H1 (cell line): ENCODE data around the gene RUVBL1. TPM values are rescaled to one million over a fixed set of nuclear protein-coding genes. Genes with fewer than 3 reads are reported as not detected.

Source experiments
- CTCF ChIA-PET: fragments of 300-600 bp; sonication (Branson Sonifier 250); formaldehyde crosslinking; loops from one replicate; lab custom pipeline; 2021; ENCODE audit not compliant: partially characterized antibody; lab: Charles Lee
- POLR2A ChIA-PET: fragments of 300-600 bp; sonication (Branson Sonifier 250); formaldehyde crosslinking; loops from one replicate; lab custom pipeline; 2021; ENCODE audit warnings: inconsistent platforms; ENCODE audit not compliant: partially characterized antibody; lab: Charles Lee
- DNase-seq, 2 experiments: peaks; one replicate each; pipeline versions ENCODE4 v3.0.0 to v3.0.0-alpha.2; 2010 to 2022; ENCODE audit warnings: low spot score in 2 of 2, low read depth in 1 of 2, mixed read lengths in 1 of 2
- FAIRE-seq: peaks from 2 replicates; lab custom pipeline; 2011; peaks lifted over from hg19 to GRCh38; lab: Jason Lieb, UNC
- H2AFZ ChIP-seq: 2 replicates; pipeline ENCODE4 v1.8.1; 2012; ENCODE audit warnings: low read length, inconsistent platforms
- H2AK5ac ChIP-seq: 2 replicates; pipeline ENCODE4 v1.6.1; 2013; ENCODE audit warnings: low read depth, low read length
- H2BK120ac ChIP-seq: replicated peaks from 2 replicates; pipeline ENCODE3; 2013; ENCODE audit warnings: low read depth, low read length, inconsistent platforms
- H2BK12ac ChIP-seq: 2 replicates; pipeline ENCODE4 v1.6.1; 2013; ENCODE audit warnings: low read depth, low read length
- H2BK15ac ChIP-seq: 2 replicates; pipeline ENCODE4 v1.6.1; 2013; ENCODE audit warnings: low read length
- H2BK20ac ChIP-seq: 2 replicates; pipeline ENCODE4 v1.6.1; 2013; ENCODE audit warnings: low read length
- H2BK5ac ChIP-seq: 2 replicates; pipeline ENCODE4 v1.6.1; 2013; ENCODE audit warnings: low read depth, low read length
- H3K14ac ChIP-seq: 2 replicates; pipeline ENCODE4 v1.6.1; 2013; ENCODE audit warnings: inconsistent platforms; ENCODE audit not compliant: insufficient read length
- H3K18ac ChIP-seq: 2 replicates; pipeline ENCODE4 v1.6.1; 2013; ENCODE audit warnings: low read length; ENCODE audit errors: extremely low read depth
- H3K23ac ChIP-seq: 2 replicates; pipeline ENCODE4 v1.6.1; 2013; ENCODE audit warnings: inconsistent platforms; ENCODE audit not compliant: insufficient read length
- H3K23me2 ChIP-seq: 2 replicates; pipeline ENCODE4 v1.6.1; 2013; ENCODE audit warnings: low read depth, low read length
- H3K27ac ChIP-seq: 2 replicates; pipeline ENCODE4 v1.6.1; 2011; ENCODE audit warnings: low read depth, low read length, inconsistent platforms
- H3K27me3 ChIP-seq, 4 experiments: replicated peaks in 1 of 4; 1 replicate in 1 of 4; 2 replicates in 3 of 4; pipeline versions ENCODE4 v1.6.1 to v1.8.1; 2011 to 2013; ENCODE audit warnings: low read length in 3 of 4, mild to moderate bottlenecking in 3 of 4, inconsistent platforms in 2 of 4, mixed read lengths in 2 of 4, moderate library complexity in 1 of 4; ENCODE audit not compliant: control insufficient read depth in 3 of 4, insufficient read depth in 3 of 4; ENCODE audit errors: extremely low read depth in 1 of 4
- H3K36me3 ChIP-seq, 4 experiments: 2 replicates each; pipeline versions ENCODE4 v1.6.1 to v1.8.1; 2011 to 2013; ENCODE audit warnings: mild to moderate bottlenecking in 4 of 4, low read length in 3 of 4, moderate library complexity in 2 of 4, control low read depth in 1 of 4, inconsistent platforms in 1 of 4; ENCODE audit not compliant: insufficient read depth in 4 of 4, control insufficient read depth in 2 of 4
- H3K4ac ChIP-seq: replicated peaks from 2 replicates; pipeline ENCODE3; 2013; ENCODE audit warnings: low read length, low read depth, mixed read lengths, inconsistent platforms; ENCODE audit not compliant: insufficient read length
- H3K4me1 ChIP-seq, 4 experiments: replicated peaks in 1 of 4; 1 replicate in 1 of 4; 2 replicates in 3 of 4; pipeline versions ENCODE4 v1.6.1 to v1.8.1; 2011 to 2013; ENCODE audit warnings: low read length in 3 of 4, inconsistent platforms in 2 of 4, mixed read lengths in 1 of 4; ENCODE audit not compliant: insufficient read depth in 4 of 4, control insufficient read depth in 3 of 4
- H3K4me2 ChIP-seq, 2 experiments: 2 replicates each; pipeline versions ENCODE4 v1.6.1 to v1.8.1; 2011 to 2013; ENCODE audit warnings: low read depth in 2 of 2, low read length in 2 of 2, control low read depth in 1 of 2, inconsistent platforms in 1 of 2, mild to moderate bottlenecking in 1 of 2; ENCODE audit not compliant: insufficient read depth in 1 of 2
- H3K4me3 ChIP-seq, 4 experiments: fragments of 200-600, 300-600 bp in 1 of 4; sonication (generic), shearing (Covaris generic), sonication (Bioruptor Twin) in 1 of 4; 2 replicates each; pipeline versions ENCODE4 v1.5.1 to v1.8.1; 2011 to 2016; ENCODE audit warnings: low read length in 4 of 4, low read depth in 3 of 4, control low read depth in 2 of 4, inconsistent platforms in 2 of 4, mild to moderate bottlenecking in 2 of 4, mixed read lengths in 1 of 4, moderate library complexity in 1 of 4; ENCODE audit not compliant: insufficient read depth in 2 of 4; ENCODE audit errors: extremely low read depth in 1 of 4
- H3K56ac ChIP-seq: replicated peaks from 2 replicates; pipeline ENCODE3; 2013; ENCODE audit warnings: low read depth, mild to moderate bottlenecking, mixed read lengths, low read length, inconsistent platforms; ENCODE audit not compliant: insufficient read length
- H3K79me1 ChIP-seq: 2 replicates; pipeline ENCODE4 v1.6.1; 2013; ENCODE audit warnings: low read depth, low read length, control low read depth
- H3K79me2 ChIP-seq, 2 experiments: 2 replicates each; pipeline versions ENCODE4 v1.6.1 to v1.8.1; 2012 to 2013; ENCODE audit warnings: low read length in 2 of 2, mild to moderate bottlenecking in 2 of 2, inconsistent platforms in 1 of 2; ENCODE audit not compliant: insufficient read depth in 2 of 2, control insufficient read depth in 1 of 2
- H3K9ac ChIP-seq, 4 experiments: replicated peaks in 1 of 4; 1 replicate in 1 of 4; 2 replicates in 3 of 4; pipeline versions ENCODE4 v1.6.1 to v1.8.1; 2011 to 2013; ENCODE audit warnings: low read depth in 3 of 4, low read length in 3 of 4, control low read depth in 2 of 4, mild to moderate bottlenecking in 2 of 4, moderate library complexity in 2 of 4, inconsistent platforms in 1 of 4; ENCODE audit errors: extremely low read depth in 1 of 4
- H3K9me3 ChIP-seq, 2 experiments: 2 replicates each; pipeline versions ENCODE4 v1.6.1 to v1.8.1; 2012 to 2013; ENCODE audit warnings: mild to moderate bottlenecking in 2 of 2, moderate library complexity in 2 of 2, control low read depth in 1 of 2, inconsistent platforms in 1 of 2, low read depth in 1 of 2, low read length in 1 of 2, mixed read lengths in 1 of 2; ENCODE audit not compliant: insufficient read depth in 2 of 2
- H4K20me1 ChIP-seq, 2 experiments: replicated peaks in 1 of 2; 2 replicates each; pipeline versions ENCODE3 to v1.8.1; 2011 to 2013; ENCODE audit warnings: inconsistent platforms in 2 of 2, low read length in 2 of 2, mild to moderate bottlenecking in 1 of 2; ENCODE audit not compliant: insufficient read depth in 2 of 2, control insufficient read depth in 1 of 2
- H4K5ac ChIP-seq: 2 replicates; pipeline ENCODE4 v1.6.1; 2013; ENCODE audit warnings: low read length, low read depth, mixed read lengths, inconsistent platforms; ENCODE audit not compliant: insufficient read length
- H4K8ac ChIP-seq: 2 replicates; pipeline ENCODE4 v1.8.0; 2013; ENCODE audit warnings: mild to moderate bottlenecking, moderate library complexity, low read length, inconsistent platforms; ENCODE audit not compliant: insufficient read depth; ENCODE audit errors: extremely low read depth
- H4K91ac ChIP-seq: replicated peaks from 2 replicates; pipeline ENCODE3; 2013; ENCODE audit warnings: low read length, mixed read lengths, inconsistent platforms; ENCODE audit not compliant: insufficient read length
- ASH2L ChIP-seq: fragments of 200-600, 300-600 bp; sonication (generic); IDR thresholded peaks from one replicate; pipeline ENCODE4 v1.7.1; 2017; ENCODE audit warnings: low read length
- ATF2 ChIP-seq: IDR thresholded peaks from 2 replicates; pipeline ENCODE4 v1.6.1; 2012; ENCODE audit warnings: low read length, inconsistent platforms
- EGR1 ChIP-seq: IDR thresholded peaks from 2 replicates; pipeline ENCODE4 v1.6.1; 2011; ENCODE audit warnings: low read depth, low read length, borderline replicate concordance
- FOSL1 ChIP-seq: IDR thresholded peaks from 2 replicates; pipeline ENCODE4 v1.6.1; 2011; ENCODE audit warnings: mild to moderate bottlenecking, low read depth, low read length, moderate library complexity; ENCODE audit not compliant: insufficient read depth
- GABPA ChIP-seq: IDR thresholded peaks from 2 replicates; pipeline ENCODE4 v1.6.1; 2011; ENCODE audit warnings: mild to moderate bottlenecking, low read length, moderate library complexity, borderline replicate concordance; ENCODE audit not compliant: insufficient read depth
- JUN ChIP-seq: IDR thresholded peaks from 2 replicates; pipeline ENCODE4 v1.6.1; 2011; ENCODE audit warnings: low read depth, mild to moderate bottlenecking, improper control_type of control experiment, low read length
- KDM1A ChIP-seq: fragments of 200-600, 300-600 bp; sonication (generic); IDR thresholded peaks from 2 replicates; pipeline ENCODE4 v1.7.1; 2016; ENCODE audit warnings: mild to moderate bottlenecking, low read length, borderline replicate concordance
- MAFK ChIP-seq: IDR thresholded peaks from 2 replicates; pipeline ENCODE4 v1.6.1; 2012; ENCODE audit warnings: low read depth, mild to moderate bottlenecking, improper control_type of control experiment, low read length
- POLR2AphosphoS5 ChIP-seq: IDR thresholded peaks from 2 replicates; pipeline ENCODE4 v1.6.1; 2011; ENCODE audit warnings: low read depth, low read length
- RBBP5 ChIP-seq: IDR thresholded peaks from 2 replicates; pipeline ENCODE4 v1.7.1; 2012; ENCODE audit warnings: low read depth, mild to moderate bottlenecking, inconsistent platforms, low read length, moderate library complexity, borderline replicate concordance
- SP4 ChIP-seq: IDR thresholded peaks from 2 replicates; pipeline ENCODE4 v1.6.1; 2012; ENCODE audit warnings: low read length, inconsistent platforms
- SRF ChIP-seq: IDR thresholded peaks from 2 replicates; pipeline ENCODE4 v1.6.1; 2011; ENCODE audit warnings: mild to moderate bottlenecking, low read depth, low read length, moderate library complexity
- YY1 ChIP-seq: IDR thresholded peaks from 2 replicates; pipeline ENCODE4 v1.6.1; 2011; ENCODE audit warnings: low read depth, mild to moderate bottlenecking, low read length
- WGBS, 2 experiments: shearing (Covaris generic) in 1 of 2; methylation state at CpG; one replicate each; pipeline versions ENCODE4 v1.1.6 to v1.1.7; 2013 to 2015; ENCODE audit warnings: low lambda C conversion rate in 2 of 2, mixed read lengths in 2 of 2, inconsistent platforms in 1 of 2, low coverage in 1 of 2, missing lambda C conversion rate in 1 of 2; ENCODE audit not compliant: insufficient replicate concordance in 2 of 2, insufficient coverage in 1 of 2, insufficient read length in 1 of 2; ENCODE audit errors: extremely low coverage in 1 of 2, missing lambda C conversion rate in 1 of 2; 5-methylcytosine and 5-hydroxymethylcytosine counted together
- polyA plus RNA-seq, 7 experiments: library from polyadenylated mRNA; depleted of rRNA in 3 of 7; stranded (reverse) in 5 of 7; unstranded in 2 of 7; fragments of >200 nt in 5 of 7; fragments of 200-250 nt in 2 of 7; gene quantifications; 1 replicate in 5 of 7; 2 replicates in 1 of 7; 4 replicates in 1 of 7; pipeline versions ENCODE4 v1.2.1 to v1.2.3, GENCODE V29; 2011 to 2013; ENCODE audit warnings: missing spikeins in 2 of 7, mixed read lengths in 2 of 7
- total RNA-seq: library from RNA; stranded (reverse); fragmentation: NEBNext Ultra II Directional; extraction: Animal tissue kit (Norgen Biotek cat#: 25700); gene quantifications from 2 replicates; pipeline ENCODE4 v1.2.1, GENCODE V29; 2021

Gene RUVBL1
- total and polyA plus RNA-seq, 2 of the 8 experiments (the other 6 are each of a cell fraction or from before 2014, with no cell fraction given), result 112 to 135 TPM

GRCh38 chr3:128173200-128173599 lies 49.6 kb upstream of the RUVBL1 start:
- no peak overlapping the region for H2BK20ac ChIP-seq
- H3K9me3 ChIP-seq, result no peaks in the 10 kb centered on the region
- H3K27me3 ChIP-seq, result no peaks in the 10 kb centered on the region
- H3K4me3 ChIP-seq, result no peak overlapping the region
- H3K23me2 ChIP-seq, result no peaks in the 10 kb centered on the region
- no peak overlapping the region for H3K27ac ChIP-seq
- H4K20me1 ChIP-seq, result no peaks in the 10 kb centered on the region
- no peak overlapping the region for H4K91ac ChIP-seq
- H4K8ac ChIP-seq, result no peak overlapping the region
- no peak overlapping the region for H3K4me2 ChIP-seq
- 0 out of 4 replicates have a peak, but pooled peaks cover 0 to 2% of the 10 kb centered on the region in 2 experiments for H3K79me2 ChIP-seq
- H2AFZ ChIP-seq, result no peak overlapping the region
- H3K9ac ChIP-seq, result no peak overlapping the region
- no peak overlapping the region for H2BK12ac ChIP-seq
- no peak overlapping the region for H3K14ac ChIP-seq
- H3K36me3 ChIP-seq, result no peaks in the 10 kb centered on the region
- peaks cover 2 to 8% (median 7%) of the 10 kb centered on the region in 4 experiments; a peak in 6 of 7 replicates for H3K4me1 ChIP-seq
- no peak overlapping the region for H4K5ac ChIP-seq
- 92% methylated on average over 8 of the region's 8 CpGs; no CpG with 5 or more reads in 1 of the 2 experiments for WGBS, 2 experiments
- FAIRE-seq (no peak), DNase-seq (no peak)
- no peak overlapping the region for H3K56ac ChIP-seq
- H2BK5ac ChIP-seq, result no peak overlapping the region
- POLR2A ChIA-PET, result no interaction called here
- CTCF ChIA-PET, result interaction anchor here (0.6 to 1.6 kb wide), 9 partner anchors 10 to 262 kb away, joined by 3 to 4 read pairs (median 3); no protein-coding TSS in a partner anchor
- no peak overlapping the region for H3K23ac ChIP-seq
- no peak overlapping the region for H3K4ac ChIP-seq
- no peak overlapping the region for H3K18ac ChIP-seq
- no peak overlapping the region for H2AK5ac ChIP-seq
- H2BK120ac ChIP-seq, result no peak overlapping the region
- peaks cover 4% of the 10 kb centered on the region; the same call in 1 of the 2 replicates for H3K79me1 ChIP-seq
- H2BK15ac ChIP-seq, result no peak overlapping the region
- TF ChIP-seq ATF2, result no peak
- TF ChIP-seq MAFK, result no peak
- TF ChIP-seq SP4, result no peak
- no peak for TF ChIP-seq SRF
- TF ChIP-seq GABPA, result no peak
- TF ChIP-seq JUN, result no peak
- no peak for TF ChIP-seq POLR2AphosphoS5
- no peak for TF ChIP-seq FOSL1
- TF ChIP-seq ASH2L, result no peak
- no peak for TF ChIP-seq KDM1A
- no peak for TF ChIP-seq YY1
- no peak for TF ChIP-seq EGR1
- no peak for TF ChIP-seq RBBP5
